GM19035 (cell line): Measurements from ENCODE around the gene GLRX2.
A peak's percentile ranks its signal among the peaks of the same experiment; 100 is the strongest.

ENCODE experiments used
- ATAC-seq: cut with Tn5 transposase; IDR thresholded peaks from one replicate; pipeline ENCODE4 v1.9.1; 2021; ENCODE audit not compliant: unreplicated experiment

GLRX2 gene

DNA sequence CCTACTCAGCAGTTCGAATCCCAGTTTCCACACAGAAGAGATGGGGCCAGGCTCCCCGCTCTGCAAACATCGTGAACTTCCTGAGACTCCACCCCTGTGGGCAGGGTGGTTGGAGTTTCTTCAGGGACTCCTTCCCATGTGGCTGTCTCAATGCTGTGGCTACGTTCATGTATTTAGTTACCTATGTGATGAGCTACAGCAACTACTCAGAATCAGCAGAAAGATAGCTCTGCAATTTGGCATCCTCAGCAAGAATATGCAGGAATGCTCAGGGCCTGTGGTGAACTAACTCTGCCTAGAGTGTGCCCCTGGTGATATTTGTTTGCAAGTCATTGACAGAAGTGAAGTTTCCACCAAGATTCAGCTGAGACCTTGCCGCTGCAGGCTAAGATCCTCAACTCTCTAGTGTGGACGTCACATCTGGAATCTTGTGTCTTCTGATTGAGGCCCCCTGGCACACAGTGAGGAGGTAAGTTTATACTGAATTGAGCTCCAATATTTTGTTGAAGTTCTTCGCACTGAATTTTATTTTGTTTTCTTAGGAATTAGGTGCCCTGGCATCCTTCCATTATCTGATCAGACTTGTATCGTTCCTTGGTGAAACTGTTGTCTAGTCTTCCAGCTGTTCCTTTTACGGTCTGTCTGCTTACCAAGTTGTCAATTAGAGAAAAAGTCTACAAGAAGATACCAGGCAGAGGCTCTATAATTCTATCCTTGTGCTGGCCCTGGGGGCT lies 8.2 kb upstream of the GLRX2 start:
- no peak for ATAC-seq

DNA sequence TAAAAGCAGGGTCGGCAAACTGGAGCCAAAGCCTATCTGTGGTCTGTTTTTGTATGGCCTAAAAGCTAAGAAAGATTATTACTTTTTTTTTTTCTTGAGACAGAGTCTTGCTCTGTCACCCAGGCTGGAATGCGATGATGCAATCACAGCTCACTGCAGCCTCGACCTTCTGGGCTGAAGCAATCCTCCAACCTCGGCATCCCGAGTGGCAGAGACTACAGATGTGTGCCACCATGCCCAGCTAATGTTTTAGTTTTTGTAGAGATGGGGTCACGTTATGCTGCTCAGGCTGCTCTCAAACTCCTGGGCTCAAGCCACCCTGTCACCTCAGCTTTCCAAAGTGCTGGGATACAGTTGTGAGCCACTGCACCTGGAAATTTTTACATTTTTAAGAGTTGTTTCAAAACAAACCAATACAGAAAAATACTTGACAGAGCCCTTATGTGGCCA lies 6.5 kb upstream of the GLRX2 start:
- ATAC-seq = no peak

DNA sequence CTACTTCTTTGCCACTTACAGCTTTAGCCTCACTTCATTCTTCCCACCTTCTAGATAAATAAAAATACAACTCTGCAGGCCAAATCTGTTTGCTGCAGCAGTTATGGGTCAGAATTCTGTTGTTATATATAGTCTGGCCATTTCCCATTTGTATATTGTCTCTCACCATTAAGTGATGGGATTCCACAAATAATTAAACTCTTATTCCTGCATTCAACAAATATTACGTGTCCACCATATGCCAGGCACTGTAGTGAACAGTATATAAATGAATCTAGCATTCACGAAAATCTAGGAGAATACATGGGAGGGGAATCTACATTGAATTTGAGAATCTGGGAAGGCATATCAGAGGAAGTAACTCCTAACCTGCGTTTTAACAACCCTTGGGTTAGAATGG lies 5.7 kb upstream of the GLRX2 start:
- no peak for ATAC-seq

DNA sequence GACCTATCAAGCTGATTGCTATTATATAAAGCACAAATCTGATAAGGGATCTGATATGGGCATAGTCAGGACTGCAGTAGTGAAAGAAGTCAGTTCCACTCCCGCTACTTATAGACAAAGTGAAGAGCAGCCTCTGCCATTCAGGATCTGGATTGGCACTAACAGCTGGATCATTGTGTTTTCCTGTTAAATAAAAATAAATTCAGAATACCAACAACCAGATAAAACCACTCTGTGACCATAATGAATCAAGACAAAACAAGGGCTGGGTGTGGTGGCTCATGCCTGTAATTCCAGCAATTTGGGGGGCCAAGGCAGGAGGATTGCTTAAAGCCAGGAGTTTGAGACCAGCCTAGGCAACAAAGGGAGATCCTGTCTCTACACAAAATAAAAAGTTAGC lies 5.0 kb upstream of the GLRX2 start:
- ATAC-seq = no peak

DNA sequence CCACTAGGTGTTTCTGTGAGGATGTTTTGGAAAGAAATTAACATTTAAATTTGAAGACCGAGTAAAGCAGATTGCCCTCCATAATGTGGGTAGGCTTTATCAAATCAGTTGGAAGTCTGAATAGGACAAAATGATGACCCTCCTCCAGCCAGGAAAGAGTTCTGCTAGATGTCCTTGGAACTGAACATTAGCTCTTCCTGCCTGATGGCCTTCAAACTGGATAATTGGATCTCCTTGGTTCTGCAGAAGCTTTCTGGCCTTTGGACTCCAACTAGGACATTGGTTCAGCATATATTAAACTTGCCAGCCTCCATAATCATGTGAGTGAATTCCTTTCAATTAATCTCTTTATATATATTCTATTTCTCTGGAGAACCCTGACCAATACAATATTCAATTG lies 4.4 kb upstream of the GLRX2 start:
- ATAC-seq = no peak

DNA sequence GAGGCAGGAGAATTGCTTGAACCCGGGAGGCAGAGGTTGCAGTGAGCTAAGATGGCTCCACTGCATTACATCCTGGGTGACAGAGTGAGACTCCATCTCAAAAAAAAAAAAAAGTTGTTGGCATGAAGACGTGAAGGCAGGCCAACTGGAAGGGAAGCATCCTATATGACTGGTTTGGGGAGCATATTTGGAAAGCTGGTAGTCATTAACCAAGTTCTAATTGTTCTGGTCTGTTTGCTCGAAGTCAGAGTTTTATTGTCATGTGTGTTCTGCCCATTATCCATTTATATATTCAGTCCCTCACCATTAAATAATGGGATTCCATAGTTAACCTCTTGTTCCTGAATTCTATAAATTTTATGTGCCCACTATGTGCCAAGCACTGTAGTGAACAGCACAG lies 3.3 kb upstream of the GLRX2 start:
- ATAC-seq = no peak

DNA sequence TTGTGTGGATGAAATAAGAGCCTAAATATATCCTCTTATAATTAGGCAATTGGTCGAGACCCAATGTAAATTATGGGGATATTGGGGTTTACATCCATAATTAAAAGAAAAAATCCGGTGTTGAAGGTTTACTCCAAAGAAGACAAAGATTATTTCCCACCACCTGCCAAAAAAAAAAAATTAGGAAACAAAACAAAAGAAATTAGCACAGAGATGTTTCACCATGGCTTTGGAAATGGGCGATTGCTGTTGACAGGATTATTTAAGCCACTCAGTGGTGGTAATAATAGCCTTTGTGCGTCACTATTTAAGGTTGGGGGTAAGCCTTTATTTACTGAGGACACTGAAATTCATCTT lies 585 bp upstream of the GLRX2 start:
- no peak for ATAC-seq

DNA sequence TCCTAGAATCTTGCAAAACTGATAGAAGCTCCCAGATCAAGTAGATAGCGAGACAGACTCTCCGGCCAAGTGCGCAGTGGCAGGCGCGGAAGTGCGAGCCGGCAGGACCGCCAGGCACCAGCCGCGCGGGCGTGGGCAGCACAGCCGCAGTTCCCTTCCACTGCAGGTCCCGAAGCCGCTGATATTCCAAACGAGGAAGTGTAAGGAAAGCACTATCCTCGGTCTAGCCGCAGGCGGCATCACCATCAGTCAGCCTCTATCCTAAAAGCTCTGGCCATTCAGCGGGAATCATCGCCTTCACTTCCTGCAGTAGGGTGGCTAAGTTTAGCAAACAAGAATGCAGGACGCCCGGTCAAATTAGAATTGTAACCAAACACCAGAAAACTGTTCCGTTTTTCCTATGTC lies 710 bp downstream of the GLRX2 start:
- ATAC-seq = peak; percentile 45

DNA sequence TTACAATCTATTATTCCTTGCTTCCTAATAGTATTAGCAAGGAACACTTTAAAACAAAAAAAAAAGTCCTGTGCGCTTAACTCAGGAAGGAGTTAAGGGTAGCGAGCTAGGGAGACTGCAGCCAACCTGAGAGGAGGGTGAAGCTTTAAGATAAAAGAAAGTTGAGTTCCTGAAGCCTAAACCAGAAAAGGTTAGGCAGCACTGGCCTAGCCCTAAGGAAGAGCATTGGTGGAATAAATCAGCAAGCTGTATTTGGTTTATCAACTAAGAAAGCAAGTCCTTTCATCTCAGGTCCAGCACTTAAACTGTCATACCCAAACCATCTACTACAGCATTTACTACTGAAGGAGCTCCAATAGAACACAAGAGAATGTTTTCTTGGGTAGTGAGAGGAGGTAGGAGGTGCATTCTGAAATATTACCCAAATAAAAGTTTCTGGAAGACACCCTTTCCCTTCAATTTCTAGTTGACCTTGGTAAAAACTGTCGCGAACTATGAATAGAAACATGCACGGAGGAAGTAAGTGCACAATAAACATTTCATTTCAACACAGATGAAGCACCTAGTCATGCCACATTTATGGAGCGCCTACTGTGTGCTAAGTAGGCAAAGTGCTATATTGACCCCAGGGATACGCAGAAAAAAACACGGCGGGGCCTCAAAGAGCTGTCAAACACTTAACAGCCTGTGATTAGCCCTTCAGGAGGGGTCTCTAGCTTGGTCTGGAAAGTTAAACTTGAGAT lies 1.3 kb downstream of the GLRX2 start:
- no peak for ATAC-seq

DNA sequence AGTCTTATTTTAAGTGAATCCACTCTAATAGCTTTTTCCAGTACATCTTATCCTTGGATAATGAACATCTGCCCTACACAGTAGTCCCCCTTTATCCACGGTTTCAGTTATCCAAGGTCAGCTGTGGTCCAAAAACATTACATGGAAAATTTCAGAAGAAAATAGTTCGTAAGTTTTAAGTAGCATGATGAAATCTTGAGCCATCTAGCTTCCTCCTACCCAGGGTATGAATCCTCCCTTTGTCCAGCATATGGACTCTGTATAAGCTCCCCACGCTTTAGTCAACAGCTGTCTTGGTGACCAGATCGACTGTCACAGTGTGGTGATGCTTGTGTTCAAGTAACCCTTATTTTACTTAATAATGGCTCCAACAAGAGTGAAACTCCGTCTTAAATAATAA lies 2.6 kb downstream of the GLRX2 start:
- ATAC-seq = no peak

DNA sequence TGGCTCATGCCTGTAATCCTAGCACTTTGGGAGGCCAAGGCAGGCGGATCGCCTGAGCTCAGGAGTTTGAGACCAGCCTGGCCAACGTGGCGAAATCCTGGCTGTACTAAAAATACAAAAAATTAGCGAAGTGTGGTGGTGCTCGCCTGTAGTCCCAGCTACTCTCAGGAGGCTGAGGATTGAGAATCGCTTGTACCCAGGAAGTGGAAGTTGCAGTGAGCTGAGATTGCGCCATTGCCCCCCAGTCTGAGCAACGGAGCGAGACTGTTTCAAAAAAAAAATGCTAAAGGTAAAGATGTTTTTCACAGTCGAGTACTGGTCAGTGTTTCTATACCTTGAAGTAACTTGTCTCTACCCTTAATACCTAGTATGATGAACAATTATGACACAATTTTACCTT lies 11.1 kb downstream of the GLRX2 start:
- no peak for ATAC-seq

DNA sequence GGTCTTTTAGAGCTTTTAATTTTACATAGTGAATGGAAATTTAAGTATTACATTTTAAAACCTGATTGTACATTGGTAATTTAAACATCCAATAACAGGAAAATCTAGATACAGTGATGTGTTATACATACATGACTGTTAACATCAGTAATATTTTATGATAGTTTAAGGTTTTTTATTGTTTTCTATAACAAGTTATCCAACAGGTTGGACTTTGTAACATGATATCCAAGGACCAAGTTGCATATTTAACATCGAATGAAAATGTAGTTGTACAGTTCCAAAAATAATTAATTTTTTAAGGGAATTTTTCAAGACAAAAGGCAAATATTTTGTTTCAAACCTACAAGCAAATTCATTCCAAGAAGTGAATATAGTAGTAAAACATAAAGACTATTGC lies 14.3 kb downstream of the GLRX2 start:
- ATAC-seq = no peak

DNA sequence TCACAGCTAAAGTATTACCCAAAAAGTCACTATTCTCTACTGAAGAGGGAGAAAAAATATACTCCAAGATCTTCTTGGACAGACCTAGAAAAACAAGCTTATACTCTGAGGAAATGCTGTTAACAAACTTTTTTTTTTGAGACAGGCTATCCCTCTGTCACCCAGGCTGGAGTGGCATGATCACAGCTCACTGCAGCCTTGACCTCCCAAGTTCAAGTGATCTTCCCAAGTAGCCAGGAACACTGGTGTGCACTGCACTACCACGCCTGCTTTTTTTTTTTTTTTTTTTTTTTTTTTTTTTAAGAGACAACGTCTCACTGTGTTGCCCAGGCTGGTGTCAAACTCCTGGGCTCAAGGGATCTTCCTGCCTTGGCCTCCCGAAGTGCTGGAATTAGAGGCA lies 17.3 kb downstream of the GLRX2 start:
- no peak for ATAC-seq

DNA sequence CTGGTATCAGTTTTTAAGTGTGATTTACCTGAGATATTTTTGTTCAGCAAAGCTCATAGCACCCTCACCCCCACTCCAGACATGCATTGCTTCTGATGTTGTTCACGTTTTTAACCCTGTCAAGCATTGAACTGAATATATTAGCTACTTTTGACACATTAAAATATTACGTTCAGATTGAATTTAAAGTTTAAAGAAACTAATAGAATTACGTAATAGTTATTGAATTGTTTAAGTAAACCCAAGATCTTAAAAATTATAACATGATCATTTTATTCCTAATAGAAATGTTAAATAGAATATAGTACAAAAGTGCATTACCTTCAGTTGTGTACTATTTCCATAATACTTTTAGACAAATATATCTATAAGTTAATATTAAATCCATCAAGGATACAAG lies 18.9 kb downstream of the GLRX2 start:
- no peak for ATAC-seq

DNA sequence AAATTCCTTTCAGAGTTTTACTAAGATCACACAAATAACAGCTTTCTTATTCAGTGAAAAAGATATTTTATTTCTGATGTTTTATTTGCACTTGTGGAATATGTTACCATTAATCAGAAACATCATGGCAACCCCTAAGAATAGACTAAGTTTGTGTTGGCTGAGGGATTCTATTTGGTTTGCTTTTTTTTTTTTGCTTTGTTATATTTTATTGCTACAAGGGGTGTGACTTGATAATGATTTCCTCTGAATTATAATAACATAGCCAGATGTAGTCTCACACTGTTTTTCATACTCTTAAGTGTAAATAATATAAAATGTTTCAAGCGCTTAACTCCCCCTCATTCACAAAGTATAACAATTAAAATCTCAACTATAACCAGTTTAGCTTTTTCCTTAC lies 20.0 kb downstream of the GLRX2 start:
- no peak for ATAC-seq

DNA sequence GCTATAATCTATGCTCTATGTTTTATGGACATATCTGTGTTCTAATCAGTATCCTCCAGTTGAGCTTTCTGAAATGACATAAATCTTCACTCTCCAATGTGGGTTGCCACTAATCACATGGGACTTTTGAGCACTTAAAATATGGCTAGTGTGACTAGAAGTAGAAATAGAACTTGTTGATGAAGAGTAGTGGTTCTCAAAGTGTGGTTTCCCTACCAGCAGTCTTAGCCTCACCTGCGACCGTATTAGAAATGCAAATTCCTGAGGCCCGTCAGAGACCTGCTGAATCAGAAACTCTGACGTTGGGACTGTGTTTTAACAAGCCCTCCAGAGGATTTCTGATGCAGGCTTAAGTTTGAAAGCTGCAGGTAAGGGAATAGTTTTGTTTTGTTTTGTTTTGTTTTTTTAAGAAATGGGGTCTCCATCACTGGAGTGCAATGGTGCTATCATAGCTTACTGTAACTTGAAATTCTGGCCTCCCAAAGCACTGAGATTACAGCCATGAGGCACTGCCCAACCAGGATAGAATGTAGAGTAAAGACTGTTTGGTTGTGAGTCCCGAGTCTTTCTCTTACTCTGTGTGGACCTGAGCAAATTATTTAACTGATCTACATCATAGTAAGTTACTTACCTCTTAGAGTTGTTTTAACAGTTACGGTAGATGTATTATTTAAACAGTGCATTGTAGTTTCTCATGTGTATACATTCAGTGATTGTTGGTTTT lies 21.7 kb downstream of the GLRX2 start:
- ATAC-seq = peak; percentile 99

DNA sequence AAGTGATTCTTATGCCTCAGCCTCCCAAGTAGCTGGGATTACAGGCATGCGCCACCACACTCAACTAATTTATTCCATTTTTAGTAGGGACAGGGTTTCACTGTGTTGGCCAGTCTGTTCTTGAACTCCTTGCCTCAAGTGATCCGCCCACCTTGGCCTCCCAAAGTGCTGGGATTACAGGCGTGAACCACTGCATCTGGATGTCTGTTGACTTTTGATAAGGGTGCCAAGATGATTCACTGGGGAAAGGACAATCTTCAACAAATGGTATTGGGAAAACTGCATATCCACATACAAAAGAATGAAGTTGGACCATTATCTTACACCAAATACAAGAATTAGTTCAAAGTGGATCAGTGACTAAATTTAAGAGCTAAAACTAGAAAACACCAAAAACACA lies 26.0 kb downstream of the GLRX2 start:
- ATAC-seq = no peak

DNA sequence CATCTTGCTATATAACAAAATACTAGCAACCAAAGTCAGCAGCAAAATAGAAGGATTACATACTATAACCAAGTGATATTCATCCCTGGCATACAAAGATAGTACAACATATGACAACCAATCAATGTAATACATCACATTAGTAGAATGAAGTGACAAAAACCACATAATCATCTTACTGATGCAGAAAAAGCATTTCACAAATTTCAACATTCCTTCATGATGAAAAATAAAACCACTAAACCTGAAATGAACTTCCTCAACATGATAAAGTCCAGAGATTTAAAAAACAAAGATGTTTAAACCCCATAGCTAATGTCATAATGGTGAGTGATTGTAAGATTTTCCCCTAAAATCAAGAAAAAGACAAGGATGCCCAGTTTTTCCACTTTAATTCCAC lies 27.2 kb downstream of the GLRX2 start:
- ATAC-seq = no peak

DNA sequence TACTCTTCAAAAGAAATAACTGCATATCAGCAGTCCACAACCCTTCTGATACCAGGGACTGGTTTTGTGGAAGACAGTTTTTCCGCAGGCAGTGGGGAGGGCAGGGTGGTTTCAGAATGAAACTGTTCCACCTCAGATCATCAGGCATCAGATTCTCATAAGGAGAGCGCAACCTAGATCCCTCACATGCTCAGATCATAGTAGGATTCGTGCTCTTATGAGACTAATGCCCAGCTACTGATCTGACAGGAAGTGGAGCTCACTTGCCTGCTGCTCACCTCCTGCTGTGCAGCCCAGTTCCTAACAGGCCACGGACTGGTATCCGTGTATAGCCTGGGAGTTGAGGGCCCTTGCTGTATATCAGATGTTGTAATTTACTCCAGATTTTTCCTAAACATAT lies 34.3 kb downstream of the GLRX2 start:
- no peak for ATAC-seq

DNA sequence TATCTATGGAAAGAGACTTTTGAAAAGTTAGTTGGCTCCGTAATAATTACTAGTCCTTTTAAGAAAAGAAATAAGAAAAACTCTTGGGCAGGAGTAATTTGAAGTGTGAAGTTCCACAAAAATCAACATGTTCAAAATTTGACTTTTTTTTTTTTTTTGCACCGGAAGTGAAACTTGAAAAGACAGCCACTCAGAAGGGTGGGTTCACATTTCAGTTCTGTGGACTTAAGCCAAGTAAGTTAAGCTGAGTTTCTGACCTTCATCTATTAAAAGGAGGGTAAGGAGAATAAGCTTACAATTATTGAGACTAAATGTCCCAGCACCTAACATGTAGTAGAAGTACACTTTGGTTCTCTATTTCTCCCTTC lies 34.8 kb downstream of the GLRX2 start:
- ATAC-seq = no peak

DNA sequence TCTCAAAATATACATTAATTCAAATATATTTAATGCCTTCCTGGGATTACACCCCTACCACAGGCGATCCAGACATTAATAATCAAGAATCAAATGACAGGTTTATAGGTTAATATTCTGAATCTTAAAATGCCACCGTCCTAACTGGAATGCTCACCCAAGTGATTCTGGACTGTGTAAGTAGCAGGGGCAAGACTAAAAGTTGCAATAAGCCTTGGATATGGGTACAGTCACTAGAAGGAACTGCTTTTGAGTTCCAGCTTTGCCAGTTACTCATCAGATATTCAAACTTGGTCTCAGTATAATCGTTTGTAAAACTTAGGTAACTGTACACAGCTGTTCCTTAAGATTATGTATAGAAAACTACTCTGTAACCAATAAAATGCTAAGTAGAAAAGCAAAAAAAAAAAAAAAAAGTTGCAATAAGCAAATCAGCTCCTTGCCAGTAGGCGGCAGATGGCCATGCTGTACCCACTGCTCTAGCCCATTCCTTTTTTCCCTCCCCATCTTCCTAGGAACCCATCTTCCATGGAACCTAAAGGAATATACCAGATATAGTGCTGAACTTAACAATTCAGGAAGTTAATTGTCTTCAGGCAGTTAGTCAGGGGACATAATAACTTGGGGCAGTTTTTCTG lies 35.3 kb downstream of the GLRX2 start:
- peak; percentile 26 for ATAC-seq

DNA sequence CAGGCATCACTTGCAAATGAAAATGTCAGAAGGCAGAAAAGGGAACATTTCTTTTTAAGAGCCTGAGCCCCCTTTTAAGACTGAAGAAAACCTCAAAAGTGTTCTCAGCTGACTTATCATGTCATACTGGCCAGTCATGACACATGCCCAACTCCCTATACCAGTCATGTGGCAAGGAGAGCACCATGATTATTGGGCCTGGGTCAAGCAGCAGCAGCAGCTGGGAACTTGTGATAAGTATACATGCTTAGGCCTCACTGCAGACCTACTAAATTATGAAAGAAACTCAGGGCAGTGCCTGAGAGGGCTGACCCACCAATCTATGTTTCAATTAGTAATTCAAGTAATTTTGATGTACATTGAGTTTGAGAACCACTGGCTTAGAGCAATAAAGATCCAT lies 37.2 kb downstream of the GLRX2 start:
- no peak for ATAC-seq
